Measurements from ENCODE around the gene COX5A. TPM values are rescaled to one million over a fixed set of nuclear protein-coding genes. Genes with fewer than 3 reads are reported as not detected.

The COX5A gene
- total RNA-seq, 2 donors from 2014 or later: 243 to 279 TPM

DNA sequence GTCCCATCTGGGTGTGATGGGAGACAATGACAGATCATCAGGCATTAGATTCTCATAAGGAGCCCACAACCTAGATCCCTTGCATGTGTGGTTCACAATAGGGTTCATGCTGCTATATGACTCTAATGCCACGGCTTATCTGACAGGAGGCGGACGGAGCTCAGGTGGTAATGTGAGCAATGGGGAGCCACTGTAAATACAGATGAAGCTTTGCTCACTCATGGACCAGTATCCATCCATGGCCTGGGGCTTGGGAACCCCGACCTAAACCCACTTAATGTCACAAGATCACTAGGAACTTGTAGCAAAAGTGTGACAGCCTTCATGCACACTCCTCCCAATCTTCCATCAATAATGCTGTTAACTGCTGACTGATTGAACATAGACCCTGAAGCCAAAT is 29.2 kb downstream of the COX5A start:
- no peaks in the 10 kb centered on the region for H3K9me3 Mint-ChIP-seq
- H3K27me3 ChIP-seq (ENCODE audit: control insufficient read depth, insufficient read depth, low read length, poor library complexity, severe bottlenecking): no peaks in the 10 kb centered on the region
- no peak for DNase-seq
- no peak overlapping the region for H3K9ac ChIP-seq (ENCODE audit: extremely low read depth, low read length, poor library complexity, severe bottlenecking)
- no peaks in the 10 kb centered on the region for H3K27me3 Mint-ChIP-seq (ENCODE audit: insufficient read depth)
- H3K36me3 ChIP-seq (ENCODE audit: control insufficient read depth, insufficient read depth, low read length): peaks cover 43% of the 10 kb centered on the region
- no peaks in the 10 kb centered on the region for H3K9me3 ChIP-seq (ENCODE audit: control insufficient read depth, low read length)
- no peak overlapping the region for H3K4me3 Mint-ChIP-seq
- peaks cover 10% of the 10 kb centered on the region for H3K4me1 ChIP-seq (ENCODE audit: control insufficient read depth, insufficient read depth, low read length)
- H3K4me3 ChIP-seq (ENCODE audit: low read length): no peak overlapping the region
- WGBS, 2 experiments (ENCODE audit: insufficient coverage in 1 of 2, insufficient read length in 1 of 2): 95 to 100% methylated on average over 4 of the region's 4 CpGs
- H3K27ac ChIP-seq (ENCODE audit: low read depth, low read length): no peak overlapping the region
- H3K27ac Mint-ChIP-seq: no peak overlapping the region
- H3K36me3 Mint-ChIP-seq (ENCODE audit: low read depth): peaks cover 48% of the 10 kb centered on the region
- peaks cover 17% of the 10 kb centered on the region for H3K4me1 Mint-ChIP-seq
- no peak for TF ChIP-seq CTCF (conservative IDR thresholded peaks at IDR 0.05)

- H3K36me3 ChIP-seq (ENCODE audit: control insufficient read depth, insufficient read depth, low read length): peaks cover 44% of the 10 kb centered on the region
- Mint-ChIP-seq H3K4me3 (peak overlapping the region; percentile 96), H3K27me3 (ENCODE audit: insufficient read depth) (no peaks in the 10 kb centered on the region), H3K4me1 (peaks cover 17% of the 10 kb centered on the region), H3K27ac (peak overlapping the region; percentile 97), H3K9me3 (no peaks in the 10 kb centered on the region), H3K36me3 (ENCODE audit: low read depth) (peaks cover 51% of the 10 kb centered on the region)
- WGBS, 2 experiments (ENCODE audit: insufficient coverage in 1 of 2, insufficient read length in 1 of 2): 39 to 59% methylated on average over 4 to 8 of the region's 8 CpGs
- peak overlapping the region; percentile 87 for H3K4me3 ChIP-seq (ENCODE audit: low read length)
- no peak overlapping the region for H3K27ac ChIP-seq (ENCODE audit: low read depth, low read length)
- peaks cover 10% of the 10 kb centered on the region for H3K4me1 ChIP-seq (ENCODE audit: control insufficient read depth, insufficient read depth, low read length)
- no peaks in the 10 kb centered on the region for H3K27me3 ChIP-seq (ENCODE audit: control insufficient read depth, insufficient read depth, low read length, poor library complexity, severe bottlenecking)
- TF ChIP-seq CTCF (conservative IDR thresholded peaks at IDR 0.05): no peak
- DNase-seq: no peak
- H3K9ac ChIP-seq (ENCODE audit: extremely low read depth, low read length, poor library complexity, severe bottlenecking): peak overlapping the region; percentile 78
- no peaks in the 10 kb centered on the region for H3K9me3 ChIP-seq (ENCODE audit: control insufficient read depth, low read length)
These were observed 30.6 kb downstream of the COX5A start for GRCh38 chr15:74907163-74907870.

DNA sequence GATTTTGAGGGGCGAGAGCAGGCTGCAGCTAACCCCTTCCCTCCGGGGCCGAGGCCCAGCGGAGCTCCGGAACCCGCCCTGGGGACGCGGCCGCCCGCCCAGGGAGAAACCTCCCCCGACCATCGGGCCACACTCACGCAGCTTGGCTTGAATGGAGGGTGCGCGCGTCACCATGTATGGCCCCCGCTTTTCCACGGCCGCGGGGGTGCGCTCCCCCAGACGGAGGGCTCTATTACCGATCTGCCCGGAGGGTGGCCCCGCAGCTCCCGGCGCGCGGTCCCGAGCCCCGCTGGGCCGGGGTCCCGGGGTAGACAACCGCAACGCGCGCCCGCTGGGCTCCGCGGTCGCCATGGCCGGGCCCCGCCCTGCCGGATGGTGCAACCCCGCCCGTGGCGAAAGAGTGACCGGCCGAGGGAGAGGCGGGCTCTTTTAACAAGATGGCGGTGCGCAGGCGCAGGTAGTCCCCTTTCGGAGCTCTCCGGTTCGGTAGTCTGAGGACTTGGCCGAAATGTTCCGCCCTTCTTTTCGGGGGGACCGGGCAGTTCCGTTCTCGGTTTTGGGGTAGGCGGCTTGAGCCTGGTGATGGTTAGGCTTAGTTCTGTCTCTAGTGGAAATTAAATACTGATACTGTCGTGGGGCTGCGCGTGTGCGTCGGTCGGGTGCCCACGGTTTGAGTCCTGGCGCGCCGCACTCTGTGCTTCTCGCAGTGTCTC is 31.3 kb downstream of the COX5A start, which contains the start of gene FAM219B:
TSS of gene FAM219B (minus strand) at position 402 of the 713 bp plus-strand sequence. CDS start at position 351, 51 bp downstream.
- no peak for TF ChIP-seq CTCF (conservative IDR thresholded peaks at IDR 0.05)
- Histone ChIP-seq H3K36me3 (ENCODE audit: control insufficient read depth, insufficient read depth, low read length) (peaks cover 43% of the 10 kb centered on the region), H3K4me3 (ENCODE audit: low read length) (peak within 1 kb of the TSS; percentile 87), H3K4me1 (ENCODE audit: control insufficient read depth, insufficient read depth, low read length) (peaks cover 10% of the 10 kb centered on the region), H3K9me3 (ENCODE audit: control insufficient read depth, low read length) (no peaks in the 10 kb centered on the region), H3K27ac (ENCODE audit: low read depth, low read length) (peak within 1 kb of the TSS; percentile 66), H3K9ac (ENCODE audit: extremely low read depth, low read length, poor library complexity, severe bottlenecking) (peak within 1 kb of the TSS; percentile 78), H3K27me3 (ENCODE audit: control insufficient read depth, insufficient read depth, low read length, poor library complexity, severe bottlenecking) (no peaks in the 10 kb centered on the region)
- DNase-seq: peak; percentile 96
- Mint-ChIP-seq H3K36me3 (ENCODE audit: low read depth) (peaks cover 54% of the 10 kb centered on the region), H3K27me3 (ENCODE audit: insufficient read depth) (no peaks in the 10 kb centered on the region), H3K9me3 (no peaks in the 10 kb centered on the region), H3K27ac (peak within 1 kb of the TSS; percentile 97), H3K4me3 (peak within 1 kb of the TSS; percentile 96), H3K4me1 (peaks cover 17% of the 10 kb centered on the region)
- 0 to 1% methylated on average over 30 to 74 of the region's 74 CpGs for WGBS, 2 experiments (ENCODE audit: insufficient coverage in 1 of 2, insufficient read length in 1 of 2)
